Activated naive CD4-positive, alpha-beta T cell treated with Interleukin-2 at 50 U/mL for 16 hours (primary cell): ENCODE results near the gene SLC15A3.
"Not testable (repeated sequence)": the region's sequence is repeated elsewhere in the genome, so short reads cannot be mapped to it uniquely, and the experiment has no call there.

Experiments
- DNase-seq: peaks from one replicate; pipeline ENCODE4 v3.0.0-alpha.2; 2020

SLC15A3 gene

GRCh38 chr11:60912851-60913528, 39.0 kb downstream of the SLC15A3 start:
- no peak for DNase-seq

GRCh38 chr11:60912223-60912850, 39.6 kb downstream of the SLC15A3 start:
- DNase-seq, result no peak

GRCh38 chr11:60910711-60911380, 41.1 kb downstream of the SLC15A3 start:
- DNase-seq, result no peak

GRCh38 chr11:60910281-60910687, 41.7 kb downstream of the SLC15A3 start:
- no peak for DNase-seq

- DNase-seq, result not testable (repeated sequence)
Measured at GRCh38 chr11:60909680-60910280, 42.2 kb downstream of the SLC15A3 start.

GRCh38 chr11:60908803-60909202, 43.2 kb downstream of the SLC15A3 start:
- no peak for DNase-seq

GRCh38 chr11:60906132-60906972, 45.6 kb downstream of the SLC15A3 start, which contains the start of gene PRPF19:
PRPF19 (minus strand) TSS chr11:60906585; CDS start chr11:60906382, 203 bp downstream.
- DNase-seq, result peak; percentile 99

- DNase-seq, result peak; percentile 18
Measured at GRCh38 chr11:60905551-60906113, 46.3 kb downstream of the SLC15A3 start.

GRCh38 chr11:60905047-60905446, 46.9 kb downstream of the SLC15A3 start:
- no peak for DNase-seq

GRCh38 chr11:60902625-60903024, 49.4 kb downstream of the SLC15A3 start:
- DNase-seq, result no peak

- no peak for DNase-seq
Measured at GRCh38 chr11:60900673-60901404, 51.1 kb downstream of the SLC15A3 start.

GRCh38 chr11:60899977-60900376, 52.0 kb downstream of the SLC15A3 start:
- no peak for DNase-seq

- peak; percentile 23 for DNase-seq
Measured at GRCh38 chr11:60899046-60899936, 52.7 kb downstream of the SLC15A3 start.

- no peak for DNase-seq
Measured at GRCh38 chr11:60897496-60897895, 54.5 kb downstream of the SLC15A3 start.

- no peak for DNase-seq
Measured at GRCh38 chr11:60895687-60896086, 56.3 kb downstream of the SLC15A3 start.

- no peak for DNase-seq
Measured at GRCh38 chr11:60891103-60891741, 60.8 kb downstream of the SLC15A3 start.

GRCh38 chr11:60890696-60891095, 61.3 kb downstream of the SLC15A3 start:
- no peak for DNase-seq

GRCh38 chr11:60889869-60890311, 62.1 kb downstream of the SLC15A3 start:
- no peak for DNase-seq

- peak; percentile 25 for DNase-seq
Measured at GRCh38 chr11:60887556-60887955, 64.4 kb downstream of the SLC15A3 start.
